Stimulated activated CD4-positive, alpha-beta T cell treated with anti-CD3 and anti-CD28 coated beads, TNF-alpha, amount 100 ng/mL, for 4 hours (primary cell): ENCODE measurements around the gene HES4.
A peak's percentile ranks its signal among the peaks of the same experiment; 100 is the strongest.
"Not testable (repeated sequence)": the region's sequence is repeated elsewhere in the genome, so short reads cannot be mapped to it uniquely, and the experiment has no call there.

ENCODE experiments used
- DNase-seq, 3 experiments: peaks; one replicate each; pipeline ENCODE4 v3.0.0-alpha.2; 2020; ENCODE audit warnings: low read depth in 3 of 3

HES4 gene

DNA sequence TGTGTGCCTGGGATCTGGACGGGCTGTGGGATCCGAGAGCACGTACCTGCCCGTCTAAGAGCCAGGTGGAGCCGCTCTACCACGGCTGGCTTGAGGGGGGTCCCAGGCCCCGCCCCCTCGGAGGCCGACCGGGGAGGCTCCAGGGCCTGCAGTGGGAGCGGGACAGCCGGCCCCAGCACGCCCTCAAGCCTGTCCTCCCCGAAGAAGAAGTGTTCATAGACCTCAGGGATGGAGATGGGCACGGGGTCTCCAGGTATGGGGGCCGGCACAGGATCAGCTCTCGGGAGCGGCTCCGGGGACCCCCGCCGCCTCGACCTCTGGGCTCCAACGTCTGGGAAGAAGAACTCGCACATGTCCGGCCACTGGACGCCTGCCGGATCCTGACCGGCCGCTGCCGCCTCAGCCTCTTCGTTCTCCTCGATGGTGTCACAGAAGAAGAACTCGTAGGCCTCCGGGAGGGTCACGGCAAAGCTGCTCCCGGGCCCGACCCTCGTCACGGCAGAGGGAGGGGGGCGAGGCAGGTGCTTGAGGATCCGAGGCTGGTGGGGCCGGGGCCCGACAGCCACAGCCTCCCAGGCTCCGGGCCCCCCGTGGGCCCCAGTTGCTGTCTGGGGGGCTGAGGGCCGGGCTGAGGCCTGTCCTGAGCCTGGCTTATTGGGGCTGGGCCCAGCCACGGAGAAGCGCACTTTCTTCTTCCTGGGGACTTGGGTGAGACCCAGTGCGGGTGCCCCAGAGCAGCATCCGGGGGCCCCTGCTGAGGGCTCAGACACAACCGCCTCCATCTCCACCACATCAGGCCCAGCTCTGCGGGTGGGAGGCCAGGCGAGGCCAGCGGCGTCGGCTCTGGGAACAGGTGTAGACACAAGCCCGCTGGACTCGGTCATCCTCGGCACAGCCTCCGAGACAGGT is 20.8 kb downstream of the HES4 start:
- no peak for DNase-seq

DNA sequence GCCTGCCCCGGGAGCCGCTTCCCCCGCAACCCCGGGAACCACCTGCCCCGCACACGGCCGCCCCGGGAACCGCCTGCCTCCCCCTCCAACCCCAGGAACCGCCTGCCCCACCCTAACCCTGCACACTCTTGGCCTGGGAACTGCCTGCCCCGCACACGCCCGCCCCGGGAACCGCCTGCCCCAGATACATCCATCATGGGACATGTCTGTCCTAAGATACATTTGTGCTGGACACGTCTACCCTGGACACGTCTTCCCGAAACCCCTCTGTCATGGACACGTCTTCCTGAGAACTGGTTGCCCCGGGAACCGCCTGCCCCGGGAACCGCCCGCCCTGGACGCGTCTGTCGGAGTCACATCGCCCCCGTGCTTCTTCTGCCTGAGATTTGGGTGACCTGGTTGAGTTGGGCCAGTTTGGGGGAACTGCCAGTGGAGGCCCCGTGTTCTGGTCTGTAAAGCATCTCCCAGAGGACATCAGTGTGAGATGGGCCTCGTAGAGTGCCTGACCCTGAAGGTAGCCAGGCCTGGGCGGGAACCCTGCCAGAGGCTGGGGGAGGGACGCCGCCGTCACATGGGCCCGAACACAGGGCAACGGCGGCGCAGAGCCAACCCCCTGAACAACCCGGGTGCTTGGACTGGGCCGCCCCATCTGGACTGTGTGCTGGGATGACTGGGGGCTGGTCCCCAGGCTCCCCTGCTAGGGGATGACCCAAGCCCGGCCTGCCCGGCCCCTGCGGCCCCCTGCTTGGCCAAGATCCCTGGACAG is 21.6 kb downstream of the HES4 start:
- no peak for DNase-seq

DNA sequence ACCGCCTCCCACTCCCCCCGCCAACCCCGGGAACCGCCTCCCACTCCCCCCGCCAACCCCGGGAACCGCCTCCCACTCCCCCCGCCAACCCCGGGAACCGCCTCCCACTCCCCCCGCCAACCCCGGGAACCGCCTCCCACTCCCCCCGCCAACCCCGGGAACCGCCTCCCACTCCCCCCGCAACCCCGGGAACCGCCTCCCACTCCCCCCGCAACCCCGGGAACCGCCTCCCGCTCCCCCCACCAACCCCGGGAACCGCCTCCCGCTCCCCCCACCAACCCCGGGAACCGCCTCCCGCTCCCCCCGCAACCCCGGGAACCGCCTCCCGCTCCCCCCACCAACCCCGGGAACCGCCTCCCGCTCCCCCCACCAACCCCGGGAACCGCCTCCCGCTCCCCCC is 23.1 kb downstream of the HES4 start:
- not testable (repeated sequence) for DNase-seq

DNA sequence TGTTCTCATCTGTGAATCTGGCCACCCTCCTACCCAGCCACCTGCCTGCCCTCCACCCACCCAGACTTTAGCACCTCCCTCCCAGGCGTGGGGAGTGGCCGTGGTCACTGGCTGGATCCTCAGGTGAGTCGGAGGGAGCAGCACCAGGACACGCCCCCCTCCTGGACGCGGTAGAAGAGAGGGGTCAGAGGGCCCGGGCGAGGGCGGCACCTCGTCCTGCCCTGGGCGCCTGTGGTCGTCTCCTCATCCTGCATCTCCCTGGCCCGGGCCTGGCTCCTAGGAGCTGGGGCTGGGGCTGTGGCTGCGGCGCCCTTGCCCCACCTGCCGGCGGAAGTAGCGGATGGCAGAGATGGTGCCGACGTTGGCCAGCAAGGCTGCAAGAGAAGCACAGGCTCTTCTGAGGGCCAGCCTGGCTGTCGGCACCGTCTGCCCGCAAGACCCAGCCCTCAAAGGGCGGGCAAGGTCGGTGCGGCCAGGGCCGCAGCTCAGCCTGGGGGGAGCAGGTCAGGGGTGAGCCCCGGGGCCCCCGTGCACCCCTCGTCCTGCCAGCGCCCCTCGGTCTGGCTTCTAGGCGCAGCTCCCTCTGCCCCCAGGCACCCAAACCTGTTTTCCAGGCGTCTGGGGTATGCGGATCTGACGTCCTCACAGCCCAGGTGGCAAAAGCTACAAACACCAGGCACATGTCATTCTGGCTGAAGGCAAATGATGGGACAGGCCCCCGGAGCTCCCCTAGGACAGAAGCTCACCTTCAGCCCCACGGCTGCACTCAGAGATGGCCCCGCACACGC is 23.8 kb downstream of the HES4 start:
- peak; percentile 35 to 50 (median 49) for DNase-seq

DNA sequence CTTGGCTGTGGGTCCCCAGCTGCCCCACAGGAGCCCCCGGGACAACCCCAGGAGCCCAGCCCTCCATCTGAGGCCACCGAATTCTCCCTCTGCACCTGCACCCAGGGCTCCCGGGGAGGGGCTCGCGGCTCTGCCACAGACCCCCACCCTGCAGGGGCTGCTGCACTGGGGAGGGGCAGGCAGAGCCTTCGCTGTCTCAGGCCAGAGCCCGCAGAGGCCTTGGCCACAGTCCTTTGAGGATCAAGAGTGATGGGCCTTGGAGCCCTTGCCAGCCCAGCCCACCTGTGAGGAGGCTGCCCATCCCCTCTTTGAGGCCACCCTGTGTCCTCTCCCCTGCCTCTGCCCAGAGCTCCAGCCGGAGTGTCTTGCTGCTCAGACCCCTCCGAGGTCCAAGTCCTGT is 24.5 kb downstream of the HES4 start:
- no peak for DNase-seq

DNA sequence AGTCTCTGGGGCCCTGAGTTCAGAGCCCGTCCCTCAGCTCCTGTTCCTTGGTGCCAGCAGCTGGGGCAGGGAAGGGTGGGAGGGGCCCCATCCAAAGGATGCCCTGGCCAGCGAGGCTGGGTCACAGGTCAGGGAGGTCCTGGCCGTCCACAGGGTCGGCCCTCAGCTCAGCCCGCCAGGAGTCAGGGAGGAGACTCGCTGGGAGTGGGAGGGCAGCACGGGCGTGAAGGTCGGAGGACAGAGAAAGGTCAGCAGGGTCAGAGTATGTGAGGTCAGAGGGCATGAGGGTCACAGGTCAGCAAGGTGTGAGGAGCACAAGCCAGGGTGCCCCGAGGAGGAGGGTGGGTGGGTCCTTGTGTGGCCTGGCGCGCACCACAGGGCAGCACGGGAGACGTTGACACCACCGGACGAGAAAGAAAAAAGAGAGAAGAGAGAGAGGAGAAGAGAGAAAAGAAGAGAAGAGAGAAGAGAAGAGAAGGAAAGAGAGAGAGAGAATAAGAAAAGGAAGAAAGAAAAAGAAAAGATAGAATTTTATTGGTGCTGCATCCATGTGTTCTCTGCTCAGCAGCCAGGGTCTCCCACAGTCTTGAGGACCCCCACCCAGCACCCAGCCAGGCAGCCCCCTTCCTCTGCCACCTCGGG is 25.1 kb downstream of the HES4 start:
- DNase-seq: no peak

DNA sequence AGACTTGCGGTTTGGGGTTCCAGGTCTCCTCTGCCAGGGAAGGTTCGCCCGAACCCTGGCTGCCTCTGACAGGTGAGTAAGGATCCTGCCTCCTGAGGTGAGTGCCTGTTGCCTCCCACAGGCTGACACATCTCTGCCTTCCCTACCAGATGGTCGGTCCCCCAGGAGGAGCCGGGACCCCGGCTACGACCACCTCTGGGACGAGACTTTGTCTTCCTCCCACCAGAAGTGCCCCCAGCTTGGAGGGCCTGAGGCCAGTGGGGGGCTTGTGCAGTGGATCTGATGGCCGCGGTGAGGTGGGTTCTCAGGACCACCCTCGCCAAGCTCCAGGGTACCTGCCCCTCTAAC is 25.6 kb downstream of the HES4 start:
- DNase-seq: no peak

DNA sequence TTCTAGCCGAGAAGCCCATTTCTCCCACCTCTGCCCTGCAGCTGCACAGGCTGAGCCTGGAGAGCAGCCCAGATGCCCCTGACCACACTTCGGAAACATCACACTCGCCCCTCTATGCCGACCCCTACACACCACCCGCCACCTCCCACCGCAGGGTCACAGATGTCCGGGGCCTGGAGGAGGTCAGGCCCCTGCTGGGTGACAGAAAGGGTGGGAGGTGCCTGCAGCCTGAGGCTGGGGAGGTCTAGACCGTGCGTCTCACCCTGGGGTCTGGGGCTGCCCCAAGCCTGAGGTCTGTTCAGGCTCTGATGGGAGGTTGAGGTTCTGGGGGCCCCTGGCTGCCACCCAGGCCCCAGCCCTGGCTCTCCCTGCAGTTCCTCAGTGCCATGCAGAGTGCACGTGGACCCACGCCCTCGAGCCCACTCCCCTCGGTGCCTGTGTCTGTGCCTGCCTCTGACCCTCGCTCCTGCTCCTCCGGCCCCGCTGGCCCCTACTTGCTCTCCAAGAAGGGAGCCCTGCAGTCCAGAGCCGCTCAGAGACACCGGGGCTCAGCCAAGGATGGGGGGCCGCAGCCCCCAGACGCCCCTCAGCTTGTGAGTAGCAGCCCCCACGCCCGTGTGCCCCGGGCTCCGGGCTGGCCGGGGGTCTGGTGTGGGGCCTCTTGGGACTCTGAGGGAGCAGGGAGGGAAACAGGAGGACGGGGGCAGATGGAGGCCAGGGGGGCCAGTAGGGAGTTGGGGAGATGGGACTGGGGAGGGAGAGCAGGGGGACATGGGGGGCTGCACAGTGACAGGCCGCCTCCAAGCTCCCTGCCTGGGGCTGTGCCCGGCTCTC is 26.2 kb downstream of the HES4 start:
- DNase-seq: no peak

DNA sequence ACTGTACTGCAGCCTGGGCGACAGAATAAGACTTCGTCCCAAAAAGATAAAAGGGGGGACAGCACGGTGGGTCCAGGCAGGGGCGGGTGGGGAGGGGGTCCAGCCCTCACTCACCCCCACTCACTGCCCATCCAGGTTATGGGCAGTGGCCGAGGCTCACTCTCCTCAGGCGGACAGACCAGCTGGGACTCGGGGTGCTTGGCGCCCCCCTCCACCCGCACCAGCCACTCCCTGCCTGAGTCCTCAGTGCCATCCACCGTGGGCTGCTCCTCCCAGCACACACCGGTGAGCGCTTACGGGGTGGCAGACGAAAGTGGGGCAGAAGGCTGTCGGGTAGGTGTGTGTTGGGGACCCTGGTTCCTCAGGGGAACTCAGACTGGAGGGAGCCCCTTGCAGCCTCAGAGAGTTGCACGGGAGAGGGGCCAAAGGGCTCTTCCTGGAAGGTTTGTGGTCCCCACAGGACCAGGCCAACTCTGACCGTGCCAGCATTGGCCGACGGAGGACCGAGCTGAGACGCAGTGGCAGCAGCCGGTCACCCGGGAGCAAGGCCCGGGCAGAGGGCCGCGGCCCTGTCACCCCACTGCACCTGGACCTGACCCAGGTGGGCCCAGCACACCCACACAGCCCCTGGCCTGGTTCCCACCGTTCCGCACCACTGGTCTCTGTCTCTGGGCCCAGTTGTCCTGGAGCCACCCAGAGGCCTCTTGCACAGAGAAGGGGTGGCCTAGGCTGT is 27.0 kb downstream of the HES4 start:
- DNase-seq: no peak

DNA sequence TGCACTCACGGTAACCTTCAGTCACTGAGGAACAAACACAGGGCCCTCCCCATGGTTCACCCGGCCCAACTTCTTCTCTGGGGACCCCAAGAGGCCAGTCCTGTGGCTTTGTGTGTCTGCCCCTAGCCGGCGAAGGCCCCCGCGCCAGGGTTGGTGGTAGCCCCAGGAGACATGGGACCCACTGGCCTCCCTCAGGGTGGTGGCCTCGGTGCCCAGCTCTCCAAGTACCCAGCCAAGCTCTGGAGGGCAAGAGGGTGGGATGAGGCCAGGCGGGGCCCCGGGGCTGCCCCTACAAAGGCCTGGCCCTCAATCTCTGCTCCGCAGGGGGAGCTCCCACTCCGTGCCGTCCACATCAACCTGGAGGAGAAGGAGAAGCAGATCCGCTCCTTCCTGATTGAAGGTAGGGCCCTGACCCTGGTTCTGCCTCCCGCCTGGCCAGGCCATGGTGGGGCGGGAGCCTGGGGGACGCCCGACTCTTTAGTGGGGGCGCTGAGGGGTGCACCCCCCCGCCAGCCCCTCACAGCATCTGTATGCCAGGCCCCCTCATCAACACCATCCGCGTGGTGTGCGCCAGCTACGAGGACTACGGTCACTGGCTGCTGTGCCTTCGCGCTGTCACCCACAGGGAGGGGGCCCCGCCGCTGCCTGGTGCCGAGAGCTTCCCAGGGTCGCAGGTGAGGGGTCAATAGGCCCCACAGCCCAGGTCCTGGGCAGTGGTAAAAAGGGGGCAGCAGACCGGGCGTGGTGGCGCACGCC is 28.0 kb downstream of the HES4 start:
- no peak for DNase-seq

DNA sequence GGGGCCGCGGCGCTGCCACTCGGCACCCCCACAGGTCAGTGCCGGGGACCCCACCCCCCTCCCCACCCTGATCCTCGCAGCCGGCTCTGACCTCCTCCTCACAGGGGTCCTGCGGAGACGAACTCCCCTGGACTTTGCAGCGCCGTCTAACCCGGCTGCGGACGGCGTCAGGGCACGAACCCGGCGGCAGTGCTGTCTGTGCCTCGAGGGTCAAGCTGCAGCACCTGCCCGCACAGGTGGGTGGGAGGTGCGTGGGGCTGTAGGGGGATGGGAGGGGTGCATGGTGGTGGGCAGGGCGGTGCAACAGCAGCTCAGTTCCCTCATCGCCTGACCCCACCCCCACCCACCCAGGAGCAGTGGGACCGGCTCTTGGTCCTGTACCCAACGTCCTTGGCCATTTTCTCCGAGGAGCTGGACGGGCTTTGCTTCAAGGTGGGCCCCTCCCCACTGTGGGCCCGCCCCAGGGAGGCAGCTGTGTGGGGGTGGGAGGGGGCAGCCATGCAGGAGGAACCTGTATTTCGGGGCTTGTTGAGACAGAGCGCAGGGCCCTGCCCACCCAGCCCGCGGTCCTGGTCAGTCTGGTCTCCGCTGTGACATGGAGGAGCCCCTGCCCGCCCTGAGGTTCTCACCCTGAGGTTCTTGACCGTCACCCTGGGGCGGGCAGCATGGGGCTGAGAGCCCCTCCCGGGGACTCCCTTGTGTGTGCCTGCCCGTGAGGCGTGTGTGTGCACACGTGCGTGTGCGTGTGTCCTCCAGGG is 28.7 kb downstream of the HES4 start:
- no peak for DNase-seq

DNA sequence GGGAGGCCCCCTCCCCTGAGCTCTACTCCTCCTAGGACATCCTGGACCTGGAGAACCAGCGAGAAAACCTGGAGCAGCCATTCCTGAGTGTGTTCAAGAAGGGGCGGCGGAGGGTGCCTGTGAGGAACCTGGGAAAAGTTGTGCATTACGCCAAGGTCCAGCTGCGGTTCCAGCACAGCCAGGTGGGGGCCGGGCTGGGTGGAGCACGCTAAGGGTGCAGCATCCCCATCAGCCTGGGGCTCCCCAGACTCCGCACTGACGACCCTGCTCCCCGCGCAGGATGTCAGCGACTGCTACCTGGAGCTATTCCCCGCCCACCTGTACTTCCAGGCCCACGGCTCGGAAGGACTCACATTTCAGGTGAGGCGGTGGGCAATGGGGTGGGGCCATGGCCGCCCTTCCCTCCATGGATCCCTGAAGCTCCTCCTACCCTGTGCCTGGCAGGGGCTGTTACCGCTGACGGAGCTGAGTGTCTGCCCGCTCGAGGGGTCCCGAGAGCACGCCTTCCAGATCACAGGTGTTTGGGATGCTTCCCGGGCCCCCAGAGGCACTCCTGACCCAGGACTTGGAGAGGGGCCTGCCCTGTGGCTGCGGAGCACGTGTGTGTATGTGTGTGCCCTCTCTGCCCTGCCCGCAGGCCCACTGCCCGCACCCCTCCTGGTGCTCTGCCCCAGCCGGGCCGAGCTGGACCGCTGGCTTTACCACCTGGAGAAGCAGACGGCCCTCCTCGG is 29.5 kb downstream of the HES4 start:
- no peak for DNase-seq

DNA sequence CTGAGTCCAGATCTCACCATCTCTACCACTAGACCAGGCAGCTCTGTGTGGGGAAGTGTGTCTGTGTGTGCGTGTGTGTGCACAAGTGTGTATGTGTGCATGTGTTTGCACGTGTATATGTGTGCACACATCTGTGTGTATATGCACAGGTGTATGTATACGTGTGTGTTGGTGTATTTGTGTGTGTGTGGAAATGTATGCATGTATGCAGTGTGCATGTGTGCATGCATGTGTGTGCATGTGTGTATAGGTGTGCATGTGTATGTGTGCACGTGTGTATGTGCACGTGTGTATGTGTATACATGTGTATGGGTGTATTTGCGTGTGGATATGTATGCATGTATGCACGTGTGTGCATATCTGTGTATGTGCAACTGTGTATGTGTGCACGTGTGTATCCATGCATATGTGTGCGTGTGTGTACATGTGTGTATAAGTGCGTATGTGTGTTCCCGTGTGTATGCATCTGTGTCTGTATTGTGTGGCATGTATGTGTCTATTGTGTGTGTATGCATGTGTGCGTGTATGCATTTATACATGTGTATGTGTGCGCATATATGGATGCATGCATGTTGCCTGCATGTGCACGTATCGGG is 30.5 kb downstream of the HES4 start:
- DNase-seq: no peak

DNA sequence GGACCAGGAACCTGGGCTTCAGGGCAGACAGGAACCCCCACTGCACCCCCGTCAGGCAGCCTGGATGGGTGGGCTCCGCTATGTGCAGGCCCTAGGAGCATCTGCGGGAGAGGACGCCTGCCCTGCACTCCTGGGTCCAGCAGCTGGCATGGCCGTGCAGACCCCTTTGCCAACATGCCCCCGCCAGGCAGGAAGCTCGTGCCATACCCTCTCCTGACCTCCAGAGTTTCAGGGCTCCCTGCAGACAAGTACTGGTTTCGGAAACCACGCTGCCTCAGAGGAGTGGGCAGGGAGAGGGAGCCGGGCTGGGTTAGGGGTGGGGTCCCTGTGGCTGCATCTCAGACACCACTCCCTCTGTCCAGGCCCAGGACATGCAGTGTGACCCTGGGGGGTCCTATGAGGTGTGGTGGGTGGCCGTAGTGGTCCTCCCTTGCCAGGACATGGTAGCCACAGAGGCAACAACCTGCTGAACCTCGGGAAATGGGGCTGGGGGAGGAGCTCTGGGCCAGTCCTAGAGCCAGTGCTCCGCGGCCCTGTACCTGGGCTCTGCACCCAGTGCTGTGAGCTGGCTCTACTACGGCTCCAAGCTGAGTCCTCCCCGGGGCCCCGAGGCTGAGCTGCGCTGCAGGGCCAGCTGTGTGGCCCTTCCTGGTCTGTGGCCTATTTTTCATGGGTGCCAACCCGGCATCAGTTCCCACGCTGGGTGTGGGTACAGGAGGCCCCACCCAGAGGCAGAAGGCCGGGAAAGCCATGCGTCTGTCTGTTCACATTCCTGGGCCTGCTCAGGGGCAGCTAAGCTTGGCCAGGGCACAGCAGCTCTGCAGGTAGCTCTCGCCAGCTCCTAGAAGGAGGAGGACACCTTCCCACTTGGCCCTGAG is 32.2 kb downstream of the HES4 start:
- no peak for DNase-seq

DNA sequence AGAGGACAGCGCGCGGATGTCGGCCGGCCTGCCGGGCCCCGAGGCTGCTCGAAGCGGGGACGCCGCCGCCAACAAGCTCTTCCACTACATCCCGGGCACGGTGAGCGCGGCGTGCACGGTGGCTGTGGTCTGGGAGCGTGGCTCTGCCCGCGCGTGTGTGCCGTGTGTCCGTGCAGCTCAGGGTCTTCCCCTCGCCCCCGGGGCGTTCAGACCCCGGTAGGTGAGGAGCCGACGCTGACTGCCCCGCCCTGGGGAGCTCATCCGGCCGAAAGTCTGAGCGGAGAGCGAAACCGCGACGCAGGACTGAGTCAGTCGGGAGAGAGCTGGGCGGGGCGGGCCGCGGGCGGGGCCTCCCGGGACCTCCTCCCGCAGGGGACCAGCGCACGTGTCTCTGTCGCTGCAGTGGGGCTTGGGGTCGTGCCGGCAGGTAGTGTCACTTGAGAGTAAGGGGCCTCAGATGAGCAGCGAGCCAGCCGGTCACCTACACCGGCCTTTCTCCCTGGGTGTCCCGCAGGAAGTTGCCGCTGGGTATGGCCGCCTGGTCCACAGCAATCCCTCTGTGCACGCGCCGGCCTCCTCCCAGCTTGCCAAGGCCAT is 33.1 kb downstream of the HES4 start:
- peak; percentile 77 to 81 (median 79) for DNase-seq

DNA sequence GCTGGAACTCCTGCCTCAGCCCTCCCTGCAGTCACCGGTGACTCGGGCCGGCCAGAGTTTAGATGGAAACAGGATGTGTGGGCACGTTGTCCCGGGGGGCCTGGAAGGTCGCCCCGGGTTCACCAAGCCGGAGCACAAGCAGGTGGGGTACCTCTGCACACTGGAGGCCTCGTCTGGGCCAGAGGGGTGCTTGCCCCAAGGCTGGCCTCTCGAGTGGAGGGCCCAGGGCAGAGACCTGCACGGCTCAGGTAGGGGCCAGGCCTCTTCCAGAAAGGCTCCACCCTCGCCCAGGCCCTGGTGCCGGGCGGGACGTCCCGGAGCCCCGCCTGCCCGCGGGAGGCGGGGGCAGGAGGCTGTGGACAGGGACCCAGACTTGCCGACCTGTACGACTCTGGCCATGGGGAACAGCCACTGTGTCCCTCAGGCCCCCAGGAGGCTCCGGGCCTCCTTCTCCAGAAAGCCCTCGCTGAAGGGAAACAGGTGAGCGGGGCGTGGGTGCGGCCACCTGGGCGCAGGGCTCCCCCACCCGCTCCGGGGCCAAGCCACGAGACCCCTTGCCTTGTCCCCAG is 33.7 kb downstream of the HES4 start, which contains the start of gene PLEKHN1:
Gene PLEKHN1, plus strand, starts transcription at position 348 of the 569 bp plus-strand sequence. Its CDS starts 50 bp downstream, at position 398.
- no peak for DNase-seq
